G401.6 (cell line): Measurements from ENCODE around the gene TRIM2.
"Not testable (repeated sequence)": the region's sequence is repeated elsewhere in the genome, so short reads cannot be mapped to it uniquely, and the experiment has no call there.

Source experiments
- FAIRE-seq: peaks from 2 replicates; lab custom pipeline; 2012; peaks lifted over from hg19 to GRCh38; lab: Jason Lieb, UNC

Gene TRIM2

GRCh38 chr4:153189016-153189801 lies 15.0 kb upstream of the TRIM2 start:
- no peak for FAIRE-seq

GRCh38 chr4:153191795-153192363 lies 12.4 kb upstream of the TRIM2 start:
- no peak for FAIRE-seq

DNA sequence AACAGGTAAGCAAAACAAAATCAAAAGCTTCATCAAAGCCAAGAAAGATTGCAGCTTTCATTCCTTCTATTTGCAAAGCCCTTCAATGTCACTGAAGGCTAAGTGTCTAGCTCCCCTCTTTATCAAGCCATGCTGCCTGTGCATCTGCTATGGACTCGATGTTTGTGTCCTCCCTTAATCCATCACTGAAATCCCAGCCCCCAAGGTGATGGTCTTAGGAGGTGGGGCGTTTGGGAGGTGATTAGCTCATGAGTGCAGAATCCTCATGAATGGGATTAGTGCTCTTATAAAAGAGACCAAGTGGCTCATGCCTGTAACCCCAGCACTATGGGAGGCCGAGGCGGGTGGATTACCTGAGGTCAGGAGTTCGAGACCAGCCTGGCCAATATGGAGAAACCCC lies 6.9 kb upstream of the TRIM2 start:
- FAIRE-seq: no peak

GRCh38 chr4:153198719-153199118 lies 5.5 kb upstream of the TRIM2 start:
- no peak for FAIRE-seq

- FAIRE-seq: not testable (repeated sequence)
Measured at GRCh38 chr4:153203746-153204145, 497 bp upstream of the TRIM2 start.

DNA sequence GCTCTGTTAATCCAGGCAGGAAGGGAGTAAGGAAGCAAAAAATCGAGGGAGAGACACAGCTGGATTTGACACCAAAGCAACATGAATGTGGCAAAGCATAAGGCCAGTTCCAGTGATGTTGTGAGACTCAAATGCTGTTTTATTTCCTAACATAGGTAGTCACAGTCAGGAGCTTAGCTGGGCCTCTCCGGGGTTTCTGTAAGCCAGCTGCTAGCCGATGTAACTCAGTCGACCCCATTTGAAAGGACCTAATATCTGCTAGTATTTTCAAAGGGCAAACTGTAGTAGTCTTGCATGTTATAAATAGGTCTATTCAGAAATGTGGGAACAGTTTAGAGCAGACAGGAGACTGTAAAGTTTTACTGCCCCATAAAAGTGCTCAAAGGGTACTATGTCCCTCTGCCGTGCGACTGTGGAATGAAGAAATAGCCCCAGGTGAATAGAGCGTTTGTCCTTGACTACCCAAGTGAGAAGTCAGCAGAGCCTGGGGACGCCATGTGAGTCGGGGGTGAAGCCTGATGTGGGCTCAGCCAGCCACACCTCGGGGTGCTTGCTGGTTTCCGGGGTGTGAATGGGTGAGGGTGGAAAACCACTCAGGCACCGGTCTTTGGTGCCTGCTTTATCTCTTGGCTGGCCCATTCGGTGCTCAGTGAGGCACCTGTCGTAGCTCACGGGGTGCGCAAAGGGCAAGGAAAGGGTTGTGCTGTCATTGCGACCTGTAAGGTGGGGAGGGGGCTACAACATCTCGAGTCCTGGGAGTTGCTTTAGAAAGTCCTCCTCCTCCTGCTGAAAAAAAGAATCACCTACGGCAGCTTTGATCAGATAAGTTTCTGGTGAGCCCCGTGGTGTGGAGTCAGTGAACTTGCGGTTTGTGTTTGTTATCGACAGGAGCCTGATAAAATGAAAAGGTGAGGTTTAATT lies 745 bp downstream of the TRIM2 start:
- FAIRE-seq: no peak

DNA sequence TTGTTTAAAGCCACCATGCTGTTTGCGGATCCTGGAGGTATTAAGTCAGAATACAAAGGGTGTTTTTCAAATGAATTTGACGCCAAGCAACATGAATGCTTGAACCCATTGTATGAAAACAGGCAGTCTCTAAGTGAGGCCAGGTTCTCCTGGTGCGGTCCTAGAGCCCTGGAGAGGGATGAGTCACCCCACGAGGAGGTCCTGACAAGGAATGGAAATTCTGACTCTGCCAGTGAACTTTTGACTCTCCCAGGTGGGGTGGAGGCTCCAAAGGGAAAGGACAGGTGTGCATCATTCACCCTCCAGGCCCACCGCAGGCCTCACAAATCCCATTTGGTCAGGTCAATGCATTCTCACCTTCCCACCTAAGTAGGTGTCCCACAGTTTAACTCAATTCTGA lies 1.5 kb downstream of the TRIM2 start:
- no peak for FAIRE-seq

DNA sequence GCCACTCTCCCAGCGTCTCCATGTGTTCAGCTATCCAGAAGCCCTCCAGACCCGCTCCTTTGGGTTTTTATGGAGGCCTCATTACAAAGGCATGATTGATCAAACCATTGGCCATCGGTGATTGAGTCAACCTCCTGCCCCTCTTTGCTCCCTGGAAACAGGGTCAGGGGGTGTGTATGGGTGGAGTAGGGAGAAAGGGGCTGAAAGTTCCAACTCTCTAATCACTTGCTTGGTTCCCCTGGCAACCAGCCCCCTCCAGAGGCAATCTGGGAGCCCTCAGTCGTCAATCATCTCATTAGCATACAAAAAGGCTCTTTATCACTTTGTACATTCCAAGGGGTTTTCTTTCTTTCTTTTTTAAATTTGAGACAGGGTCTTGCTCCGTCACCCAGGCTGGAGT lies 2.3 kb downstream of the TRIM2 start:
- no peak for FAIRE-seq

DNA sequence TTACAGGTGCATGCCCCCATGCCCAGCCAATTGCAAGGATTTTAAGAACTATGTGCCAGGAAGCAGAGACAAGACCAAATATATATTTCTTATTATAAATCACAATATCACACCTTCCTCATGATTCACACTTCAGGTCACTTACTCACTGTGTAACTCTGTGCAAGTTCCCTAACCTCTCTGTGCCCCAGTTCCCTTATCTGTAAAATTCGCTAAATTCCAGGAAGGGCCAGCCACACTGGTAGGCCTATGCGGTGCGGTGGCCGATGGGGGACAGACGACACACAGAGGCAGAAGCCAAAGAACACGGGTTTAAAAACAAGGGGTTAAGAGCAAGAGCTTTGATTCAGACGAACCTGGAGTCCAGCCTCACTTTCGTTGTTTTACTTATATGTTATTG lies 2.8 kb downstream of the TRIM2 start:
- FAIRE-seq: no peak

DNA sequence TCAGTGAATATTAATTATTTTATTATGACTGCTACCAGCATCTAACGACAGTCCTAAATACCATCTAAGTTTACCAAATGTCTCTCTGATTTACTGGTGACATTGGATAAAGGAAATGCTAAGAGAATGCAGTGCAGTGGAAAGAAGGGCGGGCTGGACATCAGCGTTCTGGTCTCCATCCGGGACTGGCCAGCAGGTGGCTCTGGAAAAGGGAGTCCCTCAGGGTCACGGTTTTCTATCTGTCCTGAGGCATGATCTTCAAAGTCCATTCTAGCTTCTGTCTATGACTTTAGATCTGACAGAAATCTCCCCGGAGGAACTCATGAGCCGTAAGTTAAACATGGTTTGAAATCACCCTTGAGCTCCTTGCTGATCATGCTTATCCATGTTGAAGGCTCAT lies 3.3 kb downstream of the TRIM2 start:
- FAIRE-seq: no peak

- no peak for FAIRE-seq
Measured at GRCh38 chr4:153209410-153209809, 5.2 kb downstream of the TRIM2 start.

DNA sequence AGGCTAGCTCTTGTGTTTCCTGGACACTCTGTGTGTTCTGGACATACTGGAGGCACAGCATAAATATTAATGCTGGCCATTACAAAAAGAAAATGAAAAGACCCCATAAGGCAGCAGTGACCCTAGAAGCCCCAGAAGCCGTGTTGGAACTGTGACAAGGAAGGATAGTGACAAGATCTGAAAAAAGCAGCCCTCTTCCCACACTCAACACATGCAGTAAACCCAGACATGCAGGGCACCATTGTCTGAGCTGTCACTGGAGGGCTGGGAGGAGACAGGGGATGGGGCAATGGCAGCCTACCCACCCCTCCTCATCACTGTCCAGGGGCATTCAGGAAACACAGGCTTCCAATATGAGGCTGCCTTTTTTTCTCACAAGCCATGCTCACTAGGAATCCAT lies 6.5 kb downstream of the TRIM2 start:
- no peak for FAIRE-seq

- FAIRE-seq: no peak
Measured at GRCh38 chr4:153211986-153212728, 7.9 kb downstream of the TRIM2 start.

GRCh38 chr4:153212736-153213135 lies 8.5 kb downstream of the TRIM2 start:
- FAIRE-seq: no peak

- FAIRE-seq: no peak
Measured at GRCh38 chr4:153215921-153216320, 11.7 kb downstream of the TRIM2 start.

GRCh38 chr4:153216546-153216945 lies 12.3 kb downstream of the TRIM2 start:
- no peak for FAIRE-seq

- no peak for FAIRE-seq
Measured at GRCh38 chr4:153217440-153217839, 13.2 kb downstream of the TRIM2 start.

DNA sequence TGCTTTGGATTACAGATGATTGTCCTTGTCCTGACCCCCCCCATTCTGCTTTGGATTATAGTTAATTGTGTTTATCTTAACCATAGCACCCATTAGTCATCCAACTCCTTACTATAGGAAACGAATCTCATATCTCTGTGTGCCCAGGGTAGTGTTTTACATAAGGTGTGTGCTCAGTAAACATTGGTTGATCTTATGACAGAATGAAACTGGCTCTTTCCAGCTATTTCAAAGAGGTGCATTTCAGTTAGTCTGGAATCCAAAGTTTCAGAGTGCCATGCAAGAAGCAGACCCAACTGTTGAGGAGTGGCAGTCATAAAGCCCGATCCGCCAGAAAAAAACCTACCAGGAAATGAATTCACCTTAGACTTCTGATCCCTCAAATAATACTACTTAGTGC lies 14.7 kb downstream of the TRIM2 start:
- FAIRE-seq: no peak

DNA sequence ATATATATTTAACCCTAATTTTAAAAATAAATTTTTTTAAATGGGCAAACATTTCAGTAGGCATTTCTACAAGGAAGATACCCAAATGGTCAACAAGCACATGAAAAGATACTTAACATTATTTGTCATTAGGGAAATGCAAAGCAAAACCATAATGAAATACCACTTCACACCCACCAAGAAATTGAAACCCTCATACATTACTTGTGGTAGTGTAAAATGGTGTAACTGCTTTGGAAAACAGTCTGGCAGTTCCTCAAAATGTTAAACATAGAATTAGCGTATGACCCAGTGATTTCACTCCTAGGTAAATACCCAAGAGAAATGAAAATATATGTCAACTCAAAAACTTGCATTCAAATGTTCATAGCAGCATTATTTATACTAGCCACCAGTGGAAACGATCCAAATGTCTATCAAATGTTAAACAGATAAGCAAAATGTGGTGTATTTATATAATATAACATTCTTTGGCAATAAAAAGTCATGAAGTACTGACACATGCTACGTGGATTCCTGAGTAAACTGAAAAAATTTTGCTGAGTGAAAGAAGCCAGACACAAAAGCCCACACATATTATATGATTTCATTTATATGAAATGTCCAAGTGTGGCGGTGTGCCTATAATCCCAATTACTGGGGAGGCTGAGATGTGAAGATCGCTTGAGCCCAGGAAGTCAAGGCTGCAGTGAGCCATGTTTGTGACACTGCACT lies 16.6 kb downstream of the TRIM2 start:
- no peak for FAIRE-seq

GRCh38 chr4:153221783-153222706 lies 17.8 kb downstream of the TRIM2 start:
- no peak for FAIRE-seq
